Uterus (tissue), 2 donors: Measurements from ENCODE around the gene RASGRF1.

ENCODE experiments used
- CTCF ChIP-seq, 4 experiments: fragments of 200-600 bp in 2 of 4; fragments of 450-650 bp in 2 of 4; sonication (generic) in 2 of 4; IDR thresholded peaks; one replicate each; pipeline ENCODE4 v1.5.1; 2016 to 2019; ENCODE audit warnings: antibody characterized with exemption in 4 of 4, mild to moderate bottlenecking in 2 of 4, moderate library complexity in 1 of 4
- POLR2A ChIP-seq, 2 donors: fragments of 450-650 bp; IDR thresholded peaks; one replicate each; pipeline ENCODE4 v1.6.1; 2016; ENCODE audit warnings: antibody characterized with exemption in 2 of 2, mild to moderate bottlenecking in 1 of 2, moderate library complexity in 1 of 2

GRCh38 chr15:79122991-79123390 lies 32.4 kb upstream of the RASGRF1 start:
- TF ChIP-seq POLR2A (IDR thresholded peaks at IDR 0.05) (no peak), CTCF (IDR thresholded peaks at IDR 0.05) (no peak)
